NCI-H524 treated with DMSO at 0.1 percent for 48 hours (cell line): ENCODE data around the gene ZNF615.
"Not testable (repeated sequence)": the region's sequence is repeated elsewhere in the genome, so short reads cannot be mapped to it uniquely, and the experiment has no call there.

Experiments used
- DNase-seq: peaks from one replicate; lab custom pipeline; 2025; lab: John Stamatoyannopoulos, UW

ZNF615 gene

DNA sequence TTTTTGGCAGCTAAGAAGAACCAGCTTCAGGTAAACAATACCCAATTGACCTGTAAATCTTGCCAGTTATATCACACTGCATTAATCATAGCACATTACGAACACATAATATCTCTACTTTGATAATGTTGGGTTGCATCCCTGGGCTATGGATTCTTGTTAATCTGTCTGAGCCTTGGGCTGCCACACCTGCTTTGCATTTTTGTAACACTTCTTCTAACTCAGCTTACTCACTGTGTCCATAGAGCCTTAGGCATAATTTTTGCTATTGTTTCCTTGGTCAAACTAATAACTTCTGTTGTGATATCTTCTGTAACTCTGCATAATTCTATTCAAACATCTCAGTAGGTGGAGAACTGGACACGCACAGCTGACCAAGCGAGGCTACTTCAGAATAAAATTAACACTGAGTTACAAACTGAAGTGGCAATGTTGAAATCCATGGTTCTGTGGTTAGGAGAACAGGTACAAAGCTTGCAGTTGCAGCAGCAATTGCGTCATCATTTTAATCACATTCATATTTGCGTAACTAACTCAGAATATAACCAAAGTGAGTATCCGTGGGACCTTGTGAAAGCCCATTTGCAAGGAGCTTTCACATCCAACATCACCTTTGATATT, 27.8 kb downstream of the ZNF615 start:
- DNase-seq, result no peak

DNA sequence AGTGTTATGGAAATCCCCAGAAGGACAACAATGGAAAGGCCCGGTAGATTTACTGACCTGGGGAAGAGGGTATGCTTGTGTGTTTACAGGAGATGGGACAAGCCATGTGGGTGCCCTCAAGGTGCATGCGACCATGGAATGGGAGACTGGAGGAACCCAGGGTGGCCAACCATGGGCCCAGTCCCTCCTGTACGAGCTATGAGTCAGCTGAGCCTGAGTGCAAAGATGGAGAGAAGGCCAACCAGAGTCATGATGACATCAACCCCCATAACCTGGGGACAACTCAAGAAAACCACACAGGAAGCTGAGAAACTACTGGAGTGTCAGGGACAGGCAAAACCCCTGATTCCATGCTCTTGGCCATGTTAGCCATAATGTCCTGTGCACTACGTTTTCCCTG, 29.1 kb downstream of the ZNF615 start:
- no peak for DNase-seq

DNA sequence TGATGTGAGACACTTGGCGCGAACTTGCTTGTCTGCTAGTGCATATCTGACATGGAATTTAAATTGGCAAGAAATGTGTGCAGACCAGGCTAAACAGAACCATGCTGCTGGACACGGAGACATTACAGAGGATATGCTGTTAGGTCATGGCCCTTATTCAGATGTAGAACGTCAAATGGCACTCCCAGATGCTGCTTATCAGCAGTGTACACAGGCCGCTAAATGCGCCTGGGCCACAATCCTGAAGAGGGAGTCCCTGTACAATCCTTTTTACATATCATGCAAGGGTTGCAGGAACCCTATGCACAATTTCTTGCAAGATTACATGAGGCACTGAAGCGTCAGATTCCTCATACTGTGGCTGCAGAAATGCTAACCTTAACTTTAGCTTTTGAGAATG, 30.7 kb downstream of the ZNF615 start:
- no peak for DNase-seq

DNA sequence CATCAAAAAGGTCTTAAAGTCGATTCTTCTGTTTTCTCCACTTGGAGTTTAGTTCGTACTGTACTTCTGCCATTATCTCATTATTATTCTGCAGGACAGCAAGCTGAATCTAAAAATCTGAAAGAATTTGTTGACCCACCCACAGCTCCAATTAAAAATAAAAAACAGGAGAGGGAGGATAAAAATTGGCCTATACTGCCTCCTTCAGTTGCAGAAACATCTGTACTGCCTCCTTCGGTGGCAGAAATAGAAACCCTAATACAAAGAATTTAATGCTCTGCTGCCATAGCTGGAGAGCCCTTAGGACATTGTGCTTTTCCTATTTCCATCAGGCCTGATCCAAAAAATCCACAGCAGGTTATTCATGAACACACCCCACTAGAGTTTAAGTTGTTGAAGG, 31.2 kb downstream of the ZNF615 start:
- no peak for DNase-seq

DNA sequence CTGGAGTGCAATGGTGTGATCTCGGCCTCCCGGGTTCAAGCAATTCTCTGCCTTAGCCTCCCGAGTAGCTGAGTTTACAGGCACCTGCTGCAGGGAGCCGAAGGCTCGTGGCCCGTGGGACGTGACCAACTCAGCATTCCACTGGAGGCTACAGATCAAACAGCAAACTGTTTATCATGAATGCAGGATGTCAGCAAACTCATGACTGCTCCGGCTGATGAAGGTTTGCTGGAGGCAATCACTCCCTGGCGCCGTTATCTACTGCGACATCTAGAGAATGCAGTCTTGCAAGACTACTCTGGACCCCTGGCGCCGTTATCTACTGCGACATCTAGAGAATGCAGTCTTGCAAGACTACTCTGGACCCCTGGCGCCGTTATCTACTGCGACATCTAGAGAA, 32.2 kb downstream of the ZNF615 start:
- not testable (repeated sequence) for DNase-seq

DNA sequence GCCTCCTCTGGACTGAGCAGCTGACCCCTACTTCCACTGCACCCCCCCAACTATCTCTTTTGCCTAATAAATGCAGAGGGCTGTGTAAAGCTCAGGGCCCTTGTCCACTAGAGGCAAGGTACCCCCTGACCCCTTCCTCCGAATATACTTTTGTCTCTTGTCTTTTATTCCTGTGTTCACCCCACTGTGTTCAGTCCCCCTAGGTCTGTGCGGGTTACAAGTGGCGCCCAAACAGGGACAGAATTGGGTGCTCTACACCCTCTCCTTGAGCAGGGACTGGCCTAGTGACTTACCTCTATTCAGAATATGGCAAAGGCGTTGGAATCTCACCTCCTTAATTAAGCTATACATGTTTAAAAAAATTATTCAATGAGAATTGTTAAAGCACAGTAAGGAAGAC, 36.4 kb downstream of the ZNF615 start:
- DNase-seq, result no peak

DNA sequence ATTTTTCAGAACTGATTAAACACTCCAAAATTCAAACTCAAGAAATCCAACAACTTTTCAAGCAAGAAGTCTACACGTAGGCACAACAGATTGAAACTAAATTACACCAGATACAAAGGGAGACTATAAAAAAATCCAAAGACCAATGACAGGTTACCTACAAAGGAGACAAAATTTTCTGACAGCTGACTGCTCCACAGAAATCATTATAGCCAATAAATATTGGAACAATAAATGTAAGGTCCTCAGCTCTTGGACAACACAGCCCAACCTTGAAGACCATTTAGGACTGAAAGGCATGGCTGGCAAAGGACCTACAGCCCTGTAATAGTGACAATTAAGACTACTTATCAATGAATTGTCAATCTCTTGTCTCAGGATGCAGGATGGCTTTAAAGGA, 37.3 kb downstream of the ZNF615 start:
- DNase-seq, result no peak

DNA sequence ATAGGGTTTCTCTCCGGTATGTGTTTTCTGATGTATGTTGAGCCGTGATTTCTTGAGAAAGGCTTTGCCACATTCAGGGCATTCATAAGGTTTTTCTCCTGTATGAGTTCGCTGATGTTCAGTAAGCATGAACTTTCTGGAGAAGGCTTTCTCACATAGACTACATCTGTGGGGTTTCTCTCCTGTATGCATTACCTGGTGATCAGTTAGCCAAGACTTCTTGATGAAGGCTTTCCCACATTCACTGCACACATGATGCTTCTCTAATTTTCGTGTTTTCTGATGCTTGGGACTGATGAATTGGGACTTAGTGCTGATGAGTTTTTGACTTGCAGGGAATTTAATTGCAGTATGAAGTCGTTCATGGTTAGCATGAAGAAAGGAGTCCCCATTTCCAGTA, 42.4 kb downstream of the ZNF615 start:
- DNase-seq, result no peak

DNA sequence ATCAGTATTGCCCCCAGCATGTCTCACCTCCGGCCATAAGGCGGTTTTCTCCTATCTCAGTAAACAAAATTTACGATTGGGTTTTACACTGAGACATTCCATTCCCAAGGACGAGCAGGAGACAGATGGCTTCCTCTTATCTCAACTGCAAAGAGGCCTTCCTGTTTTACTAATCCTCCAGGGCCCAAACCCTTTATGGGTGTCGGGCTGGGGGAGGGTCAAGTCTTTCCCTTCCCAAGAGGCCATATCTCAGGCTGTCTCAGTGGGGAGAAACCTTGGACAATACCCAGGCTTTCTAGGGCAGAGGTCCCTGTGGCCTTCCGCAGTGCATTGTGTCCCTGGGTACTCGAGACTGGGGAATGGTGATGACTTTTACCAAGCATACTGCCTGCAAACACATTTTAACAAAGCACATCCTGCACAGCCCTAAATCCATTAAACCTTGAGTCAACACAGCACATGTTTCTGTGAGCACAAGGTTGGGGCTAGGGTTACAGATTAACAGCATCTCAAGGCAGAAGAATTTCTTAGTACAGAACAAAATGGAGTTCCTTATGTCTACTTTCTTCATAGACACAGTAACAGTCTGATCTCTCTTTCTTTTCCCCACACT, 47.3 kb downstream of the ZNF615 start:
- DNase-seq, result peak; percentile 58

DNA sequence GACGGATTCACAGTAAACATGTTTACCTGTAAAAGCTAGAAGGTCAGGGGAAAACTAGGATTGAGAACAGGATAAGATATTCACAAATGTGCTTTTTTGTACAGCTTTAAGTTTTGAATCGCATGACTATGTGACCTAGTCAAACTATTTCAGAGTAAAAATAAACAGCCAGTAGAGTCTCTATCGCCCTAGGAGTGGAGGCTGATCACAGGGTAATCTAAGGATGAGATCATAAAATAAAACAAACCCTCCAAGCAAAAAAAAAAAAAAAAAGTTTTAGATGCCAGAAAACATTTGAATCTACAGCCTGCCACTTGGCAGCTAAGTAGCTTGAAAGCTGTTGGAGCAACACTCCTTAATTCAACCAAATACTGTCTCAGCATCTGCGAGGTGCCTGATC, 48.2 kb downstream of the ZNF615 start:
- DNase-seq, result no peak

DNA sequence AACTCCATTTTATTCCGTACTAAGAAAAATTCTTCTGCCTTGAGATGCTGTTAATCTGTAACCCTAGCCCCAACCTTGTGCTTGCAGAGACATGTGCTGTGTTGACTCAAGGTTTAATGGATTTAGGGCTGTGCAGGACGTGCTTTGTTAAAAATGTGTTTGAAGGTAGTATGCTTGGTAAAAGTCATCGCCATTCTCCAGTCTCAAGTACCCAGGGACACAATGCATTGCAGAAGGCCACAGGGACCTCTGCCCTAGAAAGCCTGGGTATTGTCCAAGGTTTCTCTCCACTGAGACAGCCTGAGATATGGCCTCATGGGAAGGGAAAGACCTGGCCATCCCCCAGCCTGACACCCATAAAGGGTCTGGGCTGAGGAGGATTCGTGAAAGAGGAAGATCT, 50.2 kb downstream of the ZNF615 start:
- DNase-seq, result not testable (repeated sequence)

DNA sequence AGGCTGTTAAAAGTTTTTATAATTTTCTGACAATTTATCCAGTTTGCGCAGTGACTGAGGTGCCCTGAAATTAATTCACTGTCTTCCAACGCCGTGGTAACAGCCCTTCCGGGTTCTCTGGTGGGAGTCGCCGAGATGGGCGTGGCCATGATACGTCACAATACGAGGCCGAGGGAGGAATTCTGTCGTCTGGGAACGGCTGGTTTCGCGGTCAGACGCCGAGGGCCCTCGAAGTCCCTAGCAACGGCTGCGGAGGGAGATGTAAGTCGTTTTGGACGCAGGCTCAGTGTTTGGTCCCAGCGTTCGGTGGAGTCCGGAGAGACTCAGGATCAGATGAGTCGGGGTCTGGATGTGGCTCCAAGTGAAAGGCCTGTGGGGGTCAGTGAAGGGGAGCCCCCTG, 59.0 kb downstream of the ZNF615 start:
- no peak for DNase-seq

DNA sequence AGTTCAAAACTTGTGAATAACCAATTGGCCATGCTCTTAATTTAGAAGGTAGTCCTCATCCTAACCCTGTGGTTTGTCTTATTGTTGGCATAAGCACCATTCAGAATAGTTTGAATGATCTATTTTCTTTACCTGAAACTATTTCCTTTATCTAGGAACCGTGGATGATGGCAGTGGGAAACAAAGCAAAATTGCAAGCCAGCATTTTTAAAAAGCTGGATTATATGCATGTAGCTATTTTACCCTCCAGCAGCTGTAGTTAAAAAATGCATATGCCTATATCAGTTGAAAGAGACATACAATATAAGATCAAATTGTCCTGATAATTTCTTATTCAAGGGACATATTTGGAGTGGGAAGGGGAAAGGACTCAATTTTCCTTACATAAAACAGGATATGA, 61.4 kb downstream of the ZNF615 start:
- no peak for DNase-seq

DNA sequence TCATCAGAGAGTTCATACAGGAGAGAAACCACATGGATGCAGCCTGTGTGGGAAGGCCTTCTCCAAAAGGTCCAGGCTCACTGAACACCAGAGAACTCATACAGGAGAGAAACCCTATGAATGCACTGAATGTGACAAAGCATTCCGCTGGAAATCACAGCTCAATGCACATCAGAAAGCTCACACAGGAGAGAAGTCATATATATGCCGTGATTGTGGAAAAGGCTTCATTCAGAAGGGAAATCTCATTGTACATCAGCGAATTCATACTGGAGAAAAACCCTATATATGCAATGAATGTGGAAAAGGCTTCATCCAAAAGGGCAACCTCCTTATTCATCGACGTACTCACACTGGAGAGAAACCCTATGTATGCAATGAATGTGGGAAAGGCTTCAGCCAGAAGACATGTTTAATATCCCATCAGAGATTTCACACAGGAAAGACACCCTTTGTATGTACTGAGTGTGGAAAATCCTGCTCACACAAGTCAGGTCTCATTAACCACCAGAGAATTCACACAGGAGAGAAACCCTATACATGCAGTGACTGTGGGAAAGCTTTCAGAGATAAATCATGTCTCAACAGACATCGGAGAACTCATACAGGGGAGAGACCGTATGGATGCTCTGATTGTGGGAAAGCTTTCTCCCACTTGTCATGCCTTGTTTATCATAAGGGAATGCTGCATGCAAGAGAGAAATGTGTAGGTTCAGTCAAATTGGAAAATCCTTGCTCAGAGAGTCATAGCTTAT, 63.0 kb downstream of the ZNF615 start:
- DNase-seq, result no peak
